Bone marrow (tissue), 2 donors: ENCODE measurements around the gene PLEKHG4B.

Experiments used
- DNase-seq, 2 donors: peaks; one replicate each; lab custom pipeline; 2025; lab: John Stamatoyannopoulos, UW

PLEKHG4B gene

DNA sequence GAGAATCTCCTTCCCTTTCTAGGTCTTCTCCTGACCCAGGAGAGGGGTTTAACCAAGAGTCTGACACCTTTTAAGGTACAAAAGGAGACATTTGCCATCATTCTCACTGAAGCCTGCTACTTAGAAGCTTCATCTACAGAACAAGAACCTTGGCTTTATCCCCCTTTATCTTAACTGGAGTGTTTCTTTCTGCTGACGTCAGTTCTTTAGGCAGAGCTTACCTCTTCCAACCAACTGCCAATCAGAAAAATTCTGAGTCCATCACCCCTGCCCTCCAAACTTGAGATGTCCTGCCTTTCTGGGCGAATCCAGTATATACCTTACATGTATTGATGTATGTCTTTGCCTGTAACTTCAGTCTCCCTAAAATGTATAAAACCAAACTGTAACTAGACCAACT, 37.2 kb downstream of the PLEKHG4B start:
- DNase-seq = no peak

DNA sequence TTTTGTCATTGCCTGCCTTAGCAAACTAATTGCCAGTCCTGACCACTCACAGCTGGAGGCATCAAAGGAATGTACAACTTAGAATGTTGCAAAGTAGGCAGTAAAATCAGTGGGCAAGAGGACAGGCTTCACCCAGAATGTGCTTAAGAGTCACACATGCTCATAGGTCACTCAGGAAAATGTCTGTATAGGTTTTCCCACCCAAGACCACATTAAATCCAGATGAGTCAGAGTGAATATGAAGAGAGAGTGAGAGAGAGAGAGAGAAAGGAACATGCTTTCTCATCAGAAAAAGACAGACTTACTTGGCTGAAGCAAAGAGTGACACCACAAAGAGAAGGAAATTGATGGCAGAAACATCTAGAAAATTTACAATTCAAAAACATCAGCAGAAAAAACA, 37.9 kb downstream of the PLEKHG4B start:
- DNase-seq = no peak

DNA sequence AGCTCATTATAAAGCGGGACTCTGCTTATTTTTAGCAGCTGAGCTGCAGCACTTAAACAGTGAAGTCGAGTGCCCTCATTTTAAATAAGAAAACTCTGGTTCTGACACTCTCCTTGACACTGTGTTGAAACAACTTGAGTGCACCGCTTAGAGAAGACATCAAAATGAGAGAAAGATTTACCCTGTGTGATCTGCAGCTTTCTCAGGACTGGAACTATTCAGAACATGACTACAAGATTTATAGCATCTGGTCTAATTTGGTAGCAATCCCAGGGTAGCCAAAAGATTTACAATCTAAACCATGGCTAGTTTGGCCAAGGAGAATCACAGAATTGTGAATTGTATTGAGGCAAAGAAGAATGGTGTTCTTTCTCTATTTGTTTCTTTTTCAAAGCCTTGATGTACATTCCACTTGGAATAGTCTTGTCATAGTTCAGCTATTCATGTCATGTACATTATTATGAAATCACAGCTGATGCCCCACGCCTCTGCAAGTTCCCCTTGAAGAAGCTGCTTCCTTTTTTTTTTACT, 38.7 kb downstream of the PLEKHG4B start:
- DNase-seq = no peak

DNA sequence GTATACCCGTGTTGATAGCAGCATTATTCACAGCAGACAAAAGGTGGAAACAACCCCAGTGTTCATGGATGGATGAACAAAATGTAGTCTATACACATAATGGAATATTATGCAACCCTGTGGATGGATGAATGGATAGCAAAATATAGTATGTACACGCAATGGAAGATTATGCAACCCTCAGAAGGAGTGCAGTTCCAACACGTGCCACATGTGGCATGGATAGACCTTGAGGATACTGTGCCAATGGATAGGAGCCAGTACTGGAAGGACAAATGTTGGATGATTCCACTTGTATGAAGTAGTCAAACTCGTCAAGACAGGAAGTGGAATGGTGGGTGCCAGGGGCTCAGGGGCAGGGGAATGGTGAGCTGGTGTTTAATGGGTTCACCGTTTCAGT, 44.9 kb downstream of the PLEKHG4B start:
- no peak for DNase-seq

DNA sequence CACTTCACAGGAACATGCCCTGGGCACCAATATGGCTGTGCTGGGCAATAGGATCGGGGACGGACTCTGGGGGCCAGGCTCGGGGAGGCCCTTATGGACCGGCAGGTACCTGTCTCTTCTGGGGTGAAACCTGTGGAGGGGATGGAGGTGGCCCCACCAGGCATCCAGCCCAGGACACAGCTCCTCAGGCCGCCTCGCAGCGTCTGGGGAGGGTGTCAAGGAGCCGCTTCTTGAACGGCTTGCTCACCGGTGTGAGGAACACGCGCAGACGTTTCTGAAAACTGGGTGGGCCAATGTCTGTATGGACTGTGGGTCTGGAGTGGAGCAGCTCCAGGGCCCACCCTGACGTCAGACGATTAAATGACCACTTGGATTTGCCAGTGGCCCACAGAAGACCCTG, 45.8 kb downstream of the PLEKHG4B start:
- DNase-seq = no peak

DNA sequence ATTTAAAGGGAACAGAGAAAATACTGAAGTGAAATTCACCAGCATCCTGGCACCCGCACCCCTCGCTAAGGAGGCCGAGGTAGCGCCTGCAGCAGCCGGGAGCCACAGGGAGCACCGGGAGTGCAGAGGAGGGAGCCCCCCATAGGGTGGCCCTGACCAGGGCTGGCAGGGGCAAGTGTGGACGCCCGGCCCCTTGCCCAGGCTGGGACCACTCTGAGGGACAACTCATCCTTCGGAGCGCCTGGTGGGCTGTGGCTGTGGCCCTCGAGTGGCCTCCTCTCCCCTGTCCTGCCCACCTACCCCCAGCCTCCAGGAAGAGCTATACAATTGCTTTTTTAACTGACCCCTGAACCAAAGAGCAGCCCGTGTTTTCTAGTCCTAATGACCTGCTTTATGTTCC, 47.0 kb downstream of the PLEKHG4B start:
- DNase-seq = no peak

DNA sequence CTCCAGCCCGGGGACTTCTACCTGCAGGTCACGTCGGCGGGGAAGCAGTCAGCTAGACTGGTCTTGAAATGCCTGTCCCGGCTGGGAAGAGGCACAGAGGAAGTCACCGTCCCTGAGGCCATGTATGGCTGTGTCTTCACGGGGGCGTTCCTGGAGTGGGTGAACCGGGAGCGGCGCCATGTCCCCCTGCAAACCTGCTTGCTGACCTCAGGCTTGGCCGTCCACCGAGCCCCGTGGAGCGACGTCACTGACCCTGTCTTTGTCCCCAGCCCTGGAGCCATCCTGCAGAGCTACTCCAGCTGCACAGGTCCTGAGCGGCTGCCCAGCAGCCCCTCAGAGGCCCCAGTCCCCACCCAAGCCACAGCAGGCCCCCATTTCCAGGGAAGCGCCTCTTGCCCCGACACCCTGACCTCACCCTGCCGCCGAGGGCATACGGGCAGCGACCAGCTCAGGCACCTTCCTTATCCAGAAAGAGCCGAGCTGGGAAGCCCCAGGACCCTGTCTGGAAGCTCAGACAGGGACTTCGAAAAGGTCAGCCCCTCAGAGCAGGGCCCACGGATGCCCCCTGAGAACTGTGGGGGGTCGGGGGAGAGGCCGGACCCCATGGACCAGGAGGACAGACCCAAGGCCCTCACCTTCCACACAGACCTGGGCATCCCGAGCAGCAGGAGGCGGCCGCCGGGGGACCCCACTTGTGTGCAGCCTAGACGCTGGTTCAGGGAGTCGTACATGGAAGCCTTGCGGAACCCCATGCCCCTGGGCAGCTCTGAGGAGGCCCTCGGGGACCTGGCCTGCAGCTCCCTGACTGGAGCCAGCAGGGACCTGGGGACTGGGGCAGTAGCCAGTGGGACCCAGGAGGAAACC, 47.8 kb downstream of the PLEKHG4B start:
- DNase-seq = no peak

DNA sequence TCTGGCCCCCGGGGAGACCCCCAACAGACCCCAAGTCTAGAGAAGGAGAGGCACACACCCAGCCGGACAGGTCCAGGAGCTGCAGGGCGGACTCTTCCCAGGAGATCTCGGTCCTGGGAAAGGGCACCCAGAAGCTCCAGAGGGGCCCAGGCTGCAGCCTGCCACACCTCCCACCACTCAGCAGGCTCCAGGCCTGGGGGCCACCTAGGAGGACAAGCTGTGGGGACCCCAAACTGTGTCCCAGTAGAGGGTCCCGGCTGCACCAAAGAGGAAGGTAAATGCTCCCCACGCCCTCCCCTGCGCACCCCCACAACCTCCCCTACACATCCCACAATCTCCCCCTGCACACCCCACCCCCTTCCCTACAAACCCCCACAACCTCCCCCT, 48.5 kb downstream of the PLEKHG4B start:
- DNase-seq = no peak

DNA sequence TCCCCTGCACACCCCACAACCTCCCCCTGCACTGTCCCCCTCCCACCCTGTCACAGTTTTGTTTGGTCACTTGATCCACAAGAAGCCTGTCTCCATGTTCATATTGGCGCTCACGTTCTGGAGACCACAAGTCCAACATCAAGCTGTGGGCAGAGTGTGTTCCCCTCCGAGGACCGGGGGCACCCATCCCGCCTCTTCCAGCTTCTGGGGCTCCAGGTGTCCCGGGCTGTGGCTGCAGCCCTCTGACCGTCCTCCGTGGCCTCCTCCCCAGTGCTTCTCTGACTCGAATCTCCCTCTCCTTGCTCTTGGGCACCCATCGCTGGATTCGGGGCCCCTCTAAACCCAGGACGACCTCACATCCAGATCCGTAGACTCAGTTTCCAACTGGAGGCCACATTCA, 49.2 kb downstream of the PLEKHG4B start:
- DNase-seq = no peak

DNA sequence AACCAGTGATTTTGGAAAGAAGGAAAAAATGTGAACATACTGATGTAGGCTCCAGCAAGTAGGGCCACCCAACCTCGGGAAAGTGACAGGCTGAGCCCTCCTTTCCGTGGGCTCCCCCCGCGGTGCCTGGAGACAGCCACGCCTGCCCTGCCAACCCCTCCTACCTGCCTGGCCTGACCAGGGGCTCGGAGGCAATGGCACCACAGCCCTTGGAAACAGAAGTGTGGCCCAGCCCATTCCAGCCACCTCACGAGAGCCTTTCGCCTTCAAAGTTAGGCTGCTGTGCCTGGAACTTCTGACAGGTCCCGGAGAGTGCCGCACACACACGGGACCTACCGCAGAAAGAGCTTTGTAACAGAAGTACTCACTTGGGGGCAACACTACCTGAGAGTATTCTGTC, 49.8 kb downstream of the PLEKHG4B start:
- no peak for DNase-seq

DNA sequence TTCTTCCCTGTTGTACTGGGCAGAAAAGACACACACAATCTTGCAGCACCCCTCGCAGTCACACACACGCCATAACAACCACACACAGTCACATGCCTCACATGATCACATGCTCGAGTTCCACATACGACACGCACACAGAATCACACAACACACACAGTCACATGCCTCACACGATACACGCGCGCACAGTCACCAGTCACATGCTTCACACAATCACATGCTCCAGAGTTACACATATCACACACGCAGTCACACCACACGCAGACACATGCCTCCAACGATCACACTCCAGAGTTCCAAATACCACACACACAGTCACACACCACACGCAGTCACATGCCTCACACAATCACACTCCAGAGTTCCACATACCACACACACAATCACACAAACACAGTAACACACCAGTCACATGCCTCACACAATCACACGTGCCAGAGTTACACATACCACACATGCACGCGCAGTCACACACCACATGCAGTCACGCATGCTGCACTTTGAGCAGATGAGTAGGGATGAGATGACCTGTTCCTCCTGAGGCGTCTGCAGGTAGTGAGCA, 50.4 kb downstream of the PLEKHG4B start:
- no peak for DNase-seq

DNA sequence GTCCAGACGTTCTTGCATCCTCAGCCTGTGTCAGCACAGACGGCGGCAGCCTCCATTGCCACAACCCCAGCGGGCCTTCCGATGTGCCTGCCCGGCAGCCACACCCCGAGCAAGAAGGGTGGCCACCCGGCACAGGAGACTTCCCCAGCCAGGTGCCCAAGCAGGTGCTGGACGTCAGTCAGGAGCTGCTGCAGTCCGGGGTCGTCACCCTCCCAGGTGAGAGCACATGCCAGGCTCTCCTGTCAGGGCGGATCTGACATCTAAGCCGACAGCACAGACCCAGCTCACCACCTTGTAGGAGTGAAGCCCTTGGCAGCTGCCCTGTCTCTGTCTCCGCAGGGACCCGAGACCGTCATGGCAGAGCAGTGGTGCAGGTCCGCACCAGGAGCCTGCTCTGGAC, 51.1 kb downstream of the PLEKHG4B start:
- DNase-seq = no peak

DNA sequence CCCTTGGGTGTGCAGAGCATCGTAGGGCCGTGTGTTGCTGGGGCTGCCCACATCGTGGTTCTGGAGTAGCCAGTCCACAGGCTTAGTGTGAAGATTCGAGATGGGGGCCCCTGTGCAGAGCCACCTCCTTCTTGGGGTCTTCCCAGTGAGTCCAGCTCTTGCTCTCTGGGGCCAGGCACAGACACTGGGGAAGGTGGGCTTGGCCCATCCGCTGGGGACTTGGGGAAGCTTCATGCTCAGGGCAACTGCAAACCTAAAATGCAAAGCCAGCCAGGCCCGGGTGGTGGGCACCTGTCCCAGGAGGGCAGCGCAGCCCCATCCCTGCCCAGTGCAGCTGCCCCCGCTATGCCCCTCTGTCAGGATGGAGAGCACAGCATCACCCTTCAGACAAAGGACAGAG, 53.0 kb downstream of the PLEKHG4B start:
- no peak for DNase-seq

DNA sequence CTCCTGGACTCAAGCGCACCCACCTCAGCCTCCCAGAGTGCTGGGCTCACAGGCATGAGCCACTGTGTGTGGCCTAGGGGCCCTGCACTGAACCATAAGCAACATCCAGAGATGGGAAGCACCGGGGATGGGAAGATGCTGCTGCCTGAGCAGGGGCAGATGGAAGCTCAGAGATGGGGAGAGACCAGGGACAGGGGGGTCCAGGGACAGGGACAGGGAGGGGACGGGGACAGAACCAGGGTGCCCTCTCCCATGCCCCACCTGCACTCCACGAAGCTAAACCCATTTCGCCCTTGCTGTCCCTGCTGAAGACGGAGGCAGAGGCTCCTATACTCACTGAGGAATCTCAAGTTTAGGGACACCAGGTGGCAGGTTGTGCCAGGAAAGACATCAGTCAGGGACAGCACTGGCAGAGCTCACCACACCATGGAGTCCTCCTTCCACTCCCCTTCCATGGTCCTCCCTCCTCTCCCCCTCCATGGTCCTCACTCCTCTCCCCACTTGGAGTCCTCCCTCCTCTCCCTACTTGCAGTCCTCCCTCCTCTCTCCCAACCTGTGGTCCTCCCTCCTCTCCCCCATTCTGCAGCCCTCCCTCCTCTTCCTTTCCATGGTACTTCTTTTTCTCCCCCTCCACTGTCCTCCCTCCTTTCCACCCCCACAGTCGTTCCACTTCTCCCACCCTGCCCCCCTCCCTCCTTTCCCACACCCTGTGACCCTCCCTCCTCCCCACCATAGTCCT, 53.8 kb downstream of the PLEKHG4B start:
- DNase-seq = no peak

DNA sequence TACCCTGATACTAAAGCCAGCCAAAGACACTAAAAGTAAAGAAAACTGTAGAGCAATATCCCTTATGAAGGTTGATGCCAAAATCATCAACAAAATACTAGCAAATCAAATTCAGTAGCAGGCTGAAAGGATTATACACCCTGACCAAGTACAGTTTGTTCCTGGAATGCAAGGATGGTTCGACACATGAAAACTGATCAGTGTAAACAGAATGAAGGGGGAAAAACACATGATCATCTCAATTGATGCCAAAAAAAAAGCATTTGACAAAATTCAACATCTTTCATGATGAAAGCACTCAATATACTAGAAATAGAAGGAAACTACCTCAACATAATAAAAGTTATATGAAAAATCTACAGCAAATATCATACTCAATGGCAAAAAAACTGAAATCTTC, 55.8 kb downstream of the PLEKHG4B start:
- DNase-seq = no peak

DNA sequence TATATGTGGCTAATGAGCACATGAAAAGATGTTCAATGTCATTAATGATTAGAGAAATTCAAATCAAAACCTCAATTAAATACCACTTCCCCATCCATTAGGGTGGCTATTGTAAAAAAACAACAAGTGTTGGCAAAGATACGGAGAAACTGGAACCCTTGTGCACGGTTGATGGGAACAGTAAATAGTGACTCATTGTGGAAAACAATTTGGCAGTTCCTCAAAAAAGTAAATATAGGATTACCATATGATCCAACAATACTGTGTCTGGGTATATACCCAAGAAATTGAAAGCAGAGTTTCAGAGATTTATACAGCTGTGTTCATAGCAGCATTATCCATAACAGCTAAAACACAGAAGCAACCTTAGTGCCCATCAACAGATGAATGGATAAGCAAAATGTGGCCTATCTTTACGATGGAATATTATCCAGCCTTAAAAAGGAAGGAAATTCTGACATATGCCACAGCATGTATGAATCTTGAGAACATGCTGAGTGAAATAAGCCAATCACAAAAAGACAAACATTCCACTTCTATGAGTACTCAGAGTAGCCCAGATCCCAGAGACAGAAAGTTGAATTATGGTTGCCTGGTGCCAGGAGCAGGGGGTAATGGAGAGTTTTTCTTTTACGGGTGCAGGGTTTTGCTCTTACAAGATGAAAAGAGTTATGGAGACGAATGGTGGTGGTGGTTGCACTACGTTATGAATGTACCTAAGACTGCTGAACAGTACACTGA, 57.9 kb downstream of the PLEKHG4B start:
- no peak for DNase-seq

DNA sequence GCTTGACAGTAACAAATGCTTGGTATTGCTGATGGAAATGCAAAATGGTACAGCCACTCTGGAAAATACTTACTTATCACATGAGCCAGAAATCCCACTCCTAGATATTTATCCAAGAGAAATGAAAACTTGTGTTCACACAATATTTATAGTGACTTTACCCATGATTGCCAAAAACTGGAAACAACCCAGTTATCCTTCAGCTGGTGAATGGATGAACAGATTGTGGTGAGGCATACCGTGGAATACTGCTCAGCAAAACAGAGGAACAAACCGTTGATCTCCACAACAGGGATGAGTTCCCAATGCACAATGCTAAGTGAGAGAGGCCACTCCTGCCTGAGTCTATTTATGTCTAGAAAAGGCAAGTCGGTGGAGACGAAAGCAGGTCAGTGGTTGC, 58.8 kb downstream of the PLEKHG4B start:
- no peak for DNase-seq

DNA sequence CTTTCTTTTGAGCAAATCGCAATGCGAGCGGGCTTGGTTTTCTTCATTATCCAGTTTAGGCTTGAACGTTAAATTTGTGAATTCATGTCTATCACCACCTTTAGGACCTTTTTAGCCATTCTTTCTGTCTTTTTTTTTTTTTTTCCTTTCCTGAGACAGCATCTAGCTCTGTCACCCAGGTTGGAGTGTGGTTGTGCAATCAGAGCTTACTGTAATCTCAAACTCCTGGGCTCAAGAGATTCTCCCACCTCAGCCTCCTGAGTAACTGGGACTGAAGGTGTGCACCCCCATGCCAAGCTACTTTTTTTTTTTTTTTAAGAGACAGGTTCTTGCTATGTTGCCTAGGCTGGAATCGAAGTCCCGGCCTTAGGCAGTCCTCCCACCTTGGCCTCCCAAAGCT, 60.1 kb downstream of the PLEKHG4B start:
- no peak for DNase-seq

DNA sequence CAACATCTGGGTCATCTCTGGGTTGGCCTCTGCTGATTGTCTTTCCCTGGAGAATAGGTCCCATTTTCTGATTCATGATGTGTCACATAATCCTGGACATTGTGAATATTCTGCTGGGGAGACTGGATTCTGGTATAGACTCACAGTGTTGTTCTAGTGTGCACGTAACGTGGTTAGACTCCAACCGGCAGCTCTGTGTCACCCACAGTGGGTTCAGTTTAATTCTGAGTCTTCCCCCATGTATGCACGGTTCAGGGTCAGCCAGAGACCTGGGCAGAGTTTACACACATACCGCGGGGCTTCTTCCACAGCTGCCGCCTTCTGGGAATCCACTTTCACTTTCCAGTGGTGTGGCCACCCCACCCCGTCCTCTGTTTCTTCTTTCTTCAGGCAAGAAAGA, 61.3 kb downstream of the PLEKHG4B start:
- no peak for DNase-seq

DNA sequence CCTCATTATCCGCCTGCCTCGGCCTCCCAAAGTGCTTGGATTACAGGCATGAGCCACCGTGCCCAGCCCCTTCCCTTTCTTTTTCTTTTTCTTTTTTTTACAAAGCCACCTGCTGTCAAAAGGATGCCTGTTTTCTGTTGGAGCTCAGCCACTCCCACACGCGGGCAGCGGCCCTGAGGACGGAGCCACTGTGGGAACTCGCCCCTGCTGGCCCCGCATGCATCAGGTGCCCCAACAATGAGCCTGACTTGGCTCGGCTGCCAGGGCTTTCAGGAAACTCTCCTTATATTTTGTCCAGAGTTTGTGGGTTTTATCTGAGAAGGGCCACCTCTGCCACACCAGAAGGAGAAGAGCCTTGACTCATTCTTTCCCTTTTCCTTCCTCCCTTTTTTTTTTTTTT, 62.3 kb downstream of the PLEKHG4B start:
- no peak for DNase-seq

DNA sequence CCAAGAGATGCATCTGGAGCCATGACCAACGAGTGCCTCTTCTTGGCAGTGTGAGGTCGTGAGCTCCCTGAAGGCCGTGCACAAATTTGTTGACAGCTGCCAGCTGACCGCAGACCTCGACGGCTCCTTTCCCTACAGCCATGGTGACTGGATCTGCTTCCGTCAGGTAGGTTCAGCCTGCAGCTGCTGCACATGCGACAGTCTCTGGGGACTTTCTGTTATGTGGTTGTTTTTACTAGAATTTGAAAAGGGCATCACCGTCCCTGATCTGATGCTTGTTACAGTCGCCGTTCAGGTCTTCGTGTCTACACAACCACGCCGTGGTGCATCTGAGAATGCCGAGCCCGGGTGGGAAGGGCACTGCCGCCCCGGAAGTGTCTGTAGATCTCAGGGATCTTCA, 62.9 kb downstream of the PLEKHG4B start:
- DNase-seq = no peak

DNA sequence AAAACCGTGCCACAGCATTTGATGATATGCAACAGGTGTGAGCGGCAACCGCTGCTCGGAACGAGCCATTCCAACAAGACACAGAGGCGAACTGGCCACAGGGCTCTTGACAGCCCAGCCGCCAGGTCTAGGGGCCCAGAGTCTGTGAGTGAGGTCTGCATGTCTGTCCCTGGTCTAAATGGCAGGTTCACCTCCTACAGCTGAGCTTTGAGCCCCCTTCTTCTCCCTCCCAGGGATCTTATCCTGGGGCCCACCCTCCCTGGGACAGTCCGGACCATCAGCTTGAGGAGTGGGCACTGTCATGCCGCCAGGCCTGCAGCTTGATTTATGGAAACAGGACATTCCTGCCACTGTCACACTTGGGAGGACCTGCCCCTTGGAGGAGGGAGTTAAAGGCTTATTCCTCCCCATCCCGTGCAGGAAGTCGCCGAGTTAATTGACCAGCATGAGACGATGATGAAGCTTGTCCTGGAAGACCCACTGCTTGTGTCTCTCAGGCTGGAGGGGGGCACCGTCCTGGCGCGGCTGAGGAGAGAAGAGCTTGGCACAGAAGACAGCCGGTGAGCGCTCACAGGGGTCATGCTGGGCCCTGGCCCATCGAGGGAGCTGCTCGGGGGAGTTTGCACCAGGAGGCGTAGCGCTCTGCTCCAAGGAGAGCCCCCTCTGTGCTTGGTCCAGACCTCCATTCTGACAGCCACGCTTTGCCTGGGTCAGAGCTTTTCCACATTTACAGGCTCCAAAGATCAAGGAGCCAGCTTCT, 63.9 kb downstream of the PLEKHG4B start:
- no peak for DNase-seq
